GM10248 (cell line): Measurements from ENCODE around the gene CMA1.

Experiments
- CTCF ChIA-PET: fragments of 300-600 bp; sonication (Branson Sonifier 250); formaldehyde crosslinking; extraction: SDS; loops from one replicate; lab custom pipeline; 2021; ENCODE audit warnings: antibody characterized with exemption; lab: Yijun Ruan, JAX
- POLR2A ChIA-PET: fragments of 350-650 bp; sonication (Branson Sonifier 250); formaldehyde crosslinking; extraction: SDS; loops from one replicate; lab custom pipeline; 2020; ENCODE audit warnings: antibody characterized with exemption; lab: Yijun Ruan, JAX
- DNase-seq: peaks from one replicate; pipeline ENCODE4 v3.0.0; 2012; ENCODE audit errors: extremely low spot score
- TF ChIP-seq, protein P1 (sequence below): IDR thresholded peaks from 2 replicates; pipeline ENCODE4 v1.5.1; 2012; ENCODE audit warnings: mild to moderate bottlenecking, low read depth; ENCODE audit errors: extremely low read depth, missing control alignments, control extremely low read depth

The CMA1 gene

GRCh38 chr14:24456980-24457379 lies 51.1 kb downstream of the CMA1 start:
- CTCF ChIA-PET: interaction anchor here (1.0 to 2.3 kb wide), 3 partner anchors 13 to 123 kb away, joined by 3 to 6 read pairs (median 3); no protein-coding TSS in a partner anchor
- POLR2A ChIA-PET: no interaction called here
- TF ChIP-seq, protein P1, sequence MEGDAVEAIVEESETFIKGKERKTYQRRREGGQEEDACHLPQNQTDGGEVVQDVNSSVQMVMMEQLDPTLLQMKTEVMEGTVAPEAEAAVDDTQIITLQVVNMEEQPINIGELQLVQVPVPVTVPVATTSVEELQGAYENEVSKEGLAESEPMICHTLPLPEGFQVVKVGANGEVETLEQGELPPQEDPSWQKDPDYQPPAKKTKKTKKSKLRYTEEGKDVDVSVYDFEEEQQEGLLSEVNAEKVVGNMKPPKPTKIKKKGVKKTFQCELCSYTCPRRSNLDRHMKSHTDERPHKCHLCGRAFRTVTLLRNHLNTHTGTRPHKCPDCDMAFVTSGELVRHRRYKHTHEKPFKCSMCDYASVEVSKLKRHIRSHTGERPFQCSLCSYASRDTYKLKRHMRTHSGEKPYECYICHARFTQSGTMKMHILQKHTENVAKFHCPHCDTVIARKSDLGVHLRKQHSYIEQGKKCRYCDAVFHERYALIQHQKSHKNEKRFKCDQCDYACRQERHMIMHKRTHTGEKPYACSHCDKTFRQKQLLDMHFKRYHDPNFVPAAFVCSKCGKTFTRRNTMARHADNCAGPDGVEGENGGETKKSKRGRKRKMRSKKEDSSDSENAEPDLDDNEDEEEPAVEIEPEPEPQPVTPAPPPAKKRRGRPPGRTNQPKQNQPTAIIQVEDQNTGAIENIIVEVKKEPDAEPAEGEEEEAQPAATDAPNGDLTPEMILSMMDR: no peak
- DNase-seq: no peak
